Gastroesophageal sphincter (tissue), 3 donors: Measurements from ENCODE around the gene MMP7.

Experiments used
- POLR2A ChIP-seq, 2 donors: fragments of 450-650 bp; IDR thresholded peaks; one replicate each; pipeline ENCODE4 v1.6.1; 2017; ENCODE audit warnings: antibody characterized with exemption in 2 of 2, mild to moderate bottlenecking in 2 of 2, moderate library complexity in 1 of 2
- TF ChIP-seq, protein P1 (sequence below), 4 experiments: fragments of 200-600 bp in 2 of 4; fragments of 450-650 bp in 2 of 4; sonication (generic) in 1 of 4; IDR thresholded peaks; one replicate each; pipeline ENCODE4 v1.5.1; 2017 to 2019; ENCODE audit warnings: antibody characterized with exemption in 4 of 4, mild to moderate bottlenecking in 2 of 4, moderate library complexity in 2 of 4

DNA sequence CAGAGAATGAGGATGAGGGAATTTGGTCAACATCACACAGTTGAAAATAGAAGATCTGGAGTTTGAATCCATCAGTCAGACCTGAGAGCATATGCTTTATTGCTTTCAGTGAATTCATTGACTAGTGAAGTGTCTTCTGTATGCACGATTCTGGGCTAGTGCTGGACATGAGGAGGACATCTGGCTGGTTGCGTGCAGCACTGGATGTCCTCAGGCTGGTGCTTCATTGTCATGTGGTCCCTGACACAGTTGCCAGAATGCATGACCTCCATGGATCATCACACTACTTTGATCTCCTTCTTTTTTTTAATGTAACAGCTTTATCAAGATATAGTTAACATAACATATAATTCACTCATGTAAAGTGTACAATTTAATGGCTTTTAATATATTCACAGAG, 44.5 kb upstream of the MMP7 start:
- TF ChIP-seq, protein P1, sequence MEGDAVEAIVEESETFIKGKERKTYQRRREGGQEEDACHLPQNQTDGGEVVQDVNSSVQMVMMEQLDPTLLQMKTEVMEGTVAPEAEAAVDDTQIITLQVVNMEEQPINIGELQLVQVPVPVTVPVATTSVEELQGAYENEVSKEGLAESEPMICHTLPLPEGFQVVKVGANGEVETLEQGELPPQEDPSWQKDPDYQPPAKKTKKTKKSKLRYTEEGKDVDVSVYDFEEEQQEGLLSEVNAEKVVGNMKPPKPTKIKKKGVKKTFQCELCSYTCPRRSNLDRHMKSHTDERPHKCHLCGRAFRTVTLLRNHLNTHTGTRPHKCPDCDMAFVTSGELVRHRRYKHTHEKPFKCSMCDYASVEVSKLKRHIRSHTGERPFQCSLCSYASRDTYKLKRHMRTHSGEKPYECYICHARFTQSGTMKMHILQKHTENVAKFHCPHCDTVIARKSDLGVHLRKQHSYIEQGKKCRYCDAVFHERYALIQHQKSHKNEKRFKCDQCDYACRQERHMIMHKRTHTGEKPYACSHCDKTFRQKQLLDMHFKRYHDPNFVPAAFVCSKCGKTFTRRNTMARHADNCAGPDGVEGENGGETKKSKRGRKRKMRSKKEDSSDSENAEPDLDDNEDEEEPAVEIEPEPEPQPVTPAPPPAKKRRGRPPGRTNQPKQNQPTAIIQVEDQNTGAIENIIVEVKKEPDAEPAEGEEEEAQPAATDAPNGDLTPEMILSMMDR (IDR thresholded peaks at IDR 0.05) = no peak
- TF ChIP-seq POLR2A (IDR thresholded peaks at IDR 0.05) = no peak
